ENCODE measurements around the gene RAD51B. TPM values are rescaled to one million over a fixed set of nuclear protein-coding genes. Genes with fewer than 3 reads are reported as not detected.

Gene RAD51B
- total RNA-seq, 1 experiment from 2014 or later = 16.7 TPM

DNA sequence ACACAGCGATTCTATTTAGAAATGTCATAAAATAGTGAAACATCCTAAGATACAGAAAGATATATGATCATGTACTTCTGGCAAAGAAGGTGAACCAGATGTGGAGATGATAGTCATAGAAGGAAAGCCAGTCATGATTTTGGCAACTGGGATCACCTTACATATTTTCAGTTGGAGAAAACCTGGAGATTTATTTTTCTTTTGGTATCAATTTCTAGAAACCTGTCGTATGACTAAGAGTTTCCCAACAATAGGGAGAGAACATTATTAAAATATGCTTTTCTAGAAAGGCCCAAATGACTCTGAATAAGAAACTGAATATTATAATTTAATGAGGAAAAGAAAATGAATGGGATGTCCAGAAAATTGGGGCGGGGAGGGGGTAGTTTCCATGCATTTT, 576.9 kb downstream of the RAD51B start:
- H3K79me2 ChIP-seq (ENCODE audit: insufficient read depth, low read length) = no peaks in the 10 kb centered on the region
- Mint-ChIP-seq H3K27me3 (ENCODE audit: low read depth) (no peaks in the 10 kb centered on the region; the same call in 1 of the 2 replicates), H3K9me3 (no peaks in the 10 kb centered on the region), H3K4me1 (peaks cover 53 to 54% of the 10 kb centered on the region in 2 experiments), H3K36me3 (ENCODE audit: insufficient read depth in 1 of 3, low read depth in 3 of 3) (no peaks in the 10 kb centered on the region), H3K27ac (no peak overlapping the region), H3K4me3 (no peak overlapping the region)
- no peak overlapping the region for H3K14ac ChIP-seq (ENCODE audit: insufficient read depth, low read length)
- no peak overlapping the region for H2BK5ac ChIP-seq (ENCODE audit: insufficient read length, low read length)
- no peak overlapping the region for H3K4ac ChIP-seq (ENCODE audit: low read depth, low read length)
- TF ChIP-seq, protein P1, sequence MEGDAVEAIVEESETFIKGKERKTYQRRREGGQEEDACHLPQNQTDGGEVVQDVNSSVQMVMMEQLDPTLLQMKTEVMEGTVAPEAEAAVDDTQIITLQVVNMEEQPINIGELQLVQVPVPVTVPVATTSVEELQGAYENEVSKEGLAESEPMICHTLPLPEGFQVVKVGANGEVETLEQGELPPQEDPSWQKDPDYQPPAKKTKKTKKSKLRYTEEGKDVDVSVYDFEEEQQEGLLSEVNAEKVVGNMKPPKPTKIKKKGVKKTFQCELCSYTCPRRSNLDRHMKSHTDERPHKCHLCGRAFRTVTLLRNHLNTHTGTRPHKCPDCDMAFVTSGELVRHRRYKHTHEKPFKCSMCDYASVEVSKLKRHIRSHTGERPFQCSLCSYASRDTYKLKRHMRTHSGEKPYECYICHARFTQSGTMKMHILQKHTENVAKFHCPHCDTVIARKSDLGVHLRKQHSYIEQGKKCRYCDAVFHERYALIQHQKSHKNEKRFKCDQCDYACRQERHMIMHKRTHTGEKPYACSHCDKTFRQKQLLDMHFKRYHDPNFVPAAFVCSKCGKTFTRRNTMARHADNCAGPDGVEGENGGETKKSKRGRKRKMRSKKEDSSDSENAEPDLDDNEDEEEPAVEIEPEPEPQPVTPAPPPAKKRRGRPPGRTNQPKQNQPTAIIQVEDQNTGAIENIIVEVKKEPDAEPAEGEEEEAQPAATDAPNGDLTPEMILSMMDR (conservative IDR thresholded peaks at IDR 0.05) = no peak
- no peaks in the 10 kb centered on the region for H3K9me3 ChIP-seq (ENCODE audit: control insufficient read depth, low read depth, low read length)
- no peaks in the 10 kb centered on the region for H4K20me1 ChIP-seq (ENCODE audit: control insufficient read depth, insufficient read depth, insufficient read length)
- no peak overlapping the region for H3K18ac ChIP-seq (ENCODE audit: insufficient read length, low read depth, low read length)
- no peak overlapping the region for H2BK20ac ChIP-seq (ENCODE audit: low read depth, low read length, poor library complexity, severe bottlenecking)
- H4K5ac ChIP-seq (ENCODE audit: insufficient read length, low read depth, low read length) = no peak overlapping the region
- no peak overlapping the region for H3K9ac ChIP-seq (ENCODE audit: extremely low read depth, insufficient read length, low read length)
- no peak overlapping the region for H3K23ac ChIP-seq (ENCODE audit: insufficient read length, low read depth, low read length)
- no peak overlapping the region for H2BK120ac ChIP-seq (ENCODE audit: low read depth, low read length, poor library complexity, severe bottlenecking)
- H2AFZ ChIP-seq (ENCODE audit: low read length) = no peak overlapping the region
- peaks cover 2% of the 10 kb centered on the region for H3K23me2 ChIP-seq (ENCODE audit: insufficient read length, low read depth, low read length, poor library complexity, severe bottlenecking)
- no peak for DNase-seq
- no peak overlapping the region for H4K91ac ChIP-seq (ENCODE audit: insufficient read length, low read depth, low read length)
- no peak overlapping the region for H2BK15ac ChIP-seq (ENCODE audit: low read depth, low read length)
- H2AK5ac ChIP-seq (ENCODE audit: insufficient read length, low read length) = no peak overlapping the region
- no peak overlapping the region for H3T11ph ChIP-seq (ENCODE audit: low read length)
- H3K27ac ChIP-seq (ENCODE audit: insufficient read length, low read depth, low read length) = no peak overlapping the region
- no peak overlapping the region for H2BK12ac ChIP-seq (ENCODE audit: insufficient read length, low read depth, low read length)
- H3K79me1 ChIP-seq (ENCODE audit: insufficient read depth, low read depth, low read length, poor library complexity, severe bottlenecking) = no peaks in the 10 kb centered on the region
- peaks cover 14% of the 10 kb centered on the region for H3K4me1 ChIP-seq (ENCODE audit: insufficient read depth, low read length)
- WGBS (ENCODE audit: extremely low coverage, insufficient read length, low lambda C conversion rate) = no CpG with 5 or more reads among the region's 3 CpGs
- H4K8ac ChIP-seq (replicated peaks; ENCODE audit: insufficient read length, low read depth, low read length) = no peak overlapping the region
- no peak overlapping the region for H3K56ac ChIP-seq (ENCODE audit: insufficient read length, low read depth, low read length)
- H3K27me3 ChIP-seq (ENCODE audit: insufficient read depth, low read length) = no peaks in the 10 kb centered on the region
- H3K4me2 ChIP-seq (ENCODE audit: insufficient read depth, insufficient read length, low read length) = no peak overlapping the region
